Measurements from ENCODE around the gene BAHCC1.
A peak's percentile ranks its signal among the peaks of the same experiment; 100 is the strongest.
"Not testable (repeated sequence)": the region's sequence is repeated elsewhere in the genome, so short reads cannot be mapped to it uniquely, and the experiment has no call there.

BAHCC1 gene

DNA sequence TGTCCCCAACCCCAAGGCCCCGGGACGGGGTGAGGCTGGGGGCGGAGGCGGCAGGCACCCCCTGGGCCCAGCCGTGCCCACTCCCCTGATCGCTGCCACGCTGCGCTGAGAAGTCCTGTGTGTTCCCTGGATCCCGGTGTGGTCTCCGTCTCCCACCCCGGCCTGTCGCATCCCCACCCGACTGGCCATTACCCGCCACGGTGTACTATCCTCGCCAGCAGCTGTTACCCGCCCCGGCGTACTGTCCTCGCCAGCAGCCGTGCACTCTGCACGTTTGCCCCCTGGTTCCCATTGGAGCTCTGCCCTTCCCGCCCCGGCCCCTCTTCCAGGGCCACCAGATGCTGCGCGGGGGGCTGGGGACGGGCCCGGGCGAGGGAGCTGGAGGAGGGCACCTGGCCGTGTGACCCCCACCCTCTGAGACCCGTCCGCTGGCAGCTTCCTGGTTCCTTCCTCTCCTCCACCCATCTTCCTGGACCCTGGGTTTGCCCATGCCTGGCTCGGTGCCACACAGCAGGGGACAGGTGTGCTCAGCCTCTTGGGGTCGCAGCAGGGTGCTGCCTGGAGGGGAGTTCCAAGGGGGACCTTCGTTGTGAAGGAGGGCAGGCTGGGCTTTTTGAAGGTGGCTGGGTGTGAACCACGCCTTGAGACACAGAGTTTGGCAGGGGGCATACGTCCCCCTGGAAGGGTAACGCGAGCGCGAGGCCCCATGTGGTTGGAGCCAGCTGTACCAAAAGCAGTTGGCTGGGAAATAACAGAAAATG is 19.7 kb downstream of the BAHCC1 start:
- DNase-seq, result no peak

DNA sequence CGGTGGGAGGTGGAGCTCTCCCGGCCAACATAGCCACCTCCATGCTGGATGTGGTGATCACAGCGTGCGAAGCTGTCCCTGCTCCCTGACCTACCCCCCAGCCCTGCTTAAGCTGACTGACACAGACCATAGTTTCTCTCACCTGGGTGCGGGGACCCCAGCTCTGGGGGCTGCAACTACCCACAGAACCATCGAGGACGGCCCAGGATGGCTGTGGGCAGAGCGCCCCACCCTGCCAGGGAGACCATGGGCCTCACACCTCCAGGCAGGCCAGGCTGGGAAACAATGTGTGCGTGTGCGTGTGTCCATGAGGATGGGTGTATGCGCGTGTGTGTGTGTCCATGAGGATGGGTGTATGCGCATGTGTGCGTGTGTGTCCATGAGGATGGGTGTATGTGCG is 20.4 kb downstream of the BAHCC1 start:
- no peak for DNase-seq

DNA sequence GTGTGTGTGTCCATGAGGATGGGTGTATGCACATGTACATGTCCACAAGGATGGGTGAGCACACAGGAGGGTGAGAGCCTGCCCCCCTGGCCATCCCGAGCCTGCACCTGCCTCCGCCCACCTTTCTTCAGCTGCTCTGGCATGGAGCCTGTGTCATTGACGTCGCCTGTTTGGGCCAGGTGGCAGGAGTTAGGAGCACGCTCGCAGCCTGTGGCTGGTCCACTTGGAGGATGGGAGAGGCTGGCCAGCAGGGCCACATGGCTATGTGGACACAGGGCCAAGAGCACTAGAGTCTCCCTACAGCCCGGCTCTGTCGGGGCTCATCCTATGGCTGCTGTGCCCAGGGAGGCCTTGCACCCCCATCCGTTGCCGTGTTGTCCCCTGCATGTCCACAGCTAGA is 21.4 kb downstream of the BAHCC1 start:
- DNase-seq, result no peak

DNA sequence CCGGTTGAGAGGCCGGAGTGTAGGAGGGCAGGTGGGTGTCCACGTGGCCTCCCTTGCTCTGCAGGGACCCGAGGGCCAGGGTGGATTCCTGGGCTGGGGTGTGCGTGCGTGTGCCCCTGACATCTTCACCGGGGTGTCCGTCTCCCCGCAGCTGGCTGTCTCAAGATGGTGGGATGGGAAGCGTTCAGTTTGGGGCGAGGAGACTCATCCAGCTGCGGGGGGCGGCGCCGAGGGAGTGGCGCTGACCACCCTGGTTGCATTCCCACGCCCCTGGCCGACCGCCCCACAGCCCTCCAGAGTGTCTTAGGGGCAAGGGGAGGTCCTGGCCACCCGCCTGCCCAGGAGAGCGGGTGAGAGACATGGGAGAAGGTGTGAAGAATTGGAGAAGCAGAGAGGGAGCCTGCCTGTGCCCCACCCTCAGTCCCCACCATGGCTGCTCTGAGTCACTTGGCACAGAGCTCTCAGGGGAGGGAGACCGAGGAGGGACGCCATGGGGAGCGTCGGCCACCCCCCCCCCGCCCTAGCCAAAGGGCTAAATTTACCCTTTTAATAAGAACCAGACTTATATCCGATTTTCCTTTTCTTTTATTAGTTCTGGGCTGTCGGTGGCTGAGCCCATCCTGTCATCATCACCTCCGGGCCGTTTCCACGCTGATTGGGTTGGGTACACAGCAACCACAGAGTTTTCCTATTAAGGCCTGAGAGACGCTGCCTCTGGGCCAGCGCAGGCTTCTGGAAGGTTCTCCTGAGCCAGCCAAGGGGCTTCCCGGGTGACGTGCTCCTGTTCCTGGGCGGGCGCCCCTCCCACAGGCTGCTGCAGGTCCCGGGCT is 22.0 kb downstream of the BAHCC1 start:
- DNase-seq, result no peak

DNA sequence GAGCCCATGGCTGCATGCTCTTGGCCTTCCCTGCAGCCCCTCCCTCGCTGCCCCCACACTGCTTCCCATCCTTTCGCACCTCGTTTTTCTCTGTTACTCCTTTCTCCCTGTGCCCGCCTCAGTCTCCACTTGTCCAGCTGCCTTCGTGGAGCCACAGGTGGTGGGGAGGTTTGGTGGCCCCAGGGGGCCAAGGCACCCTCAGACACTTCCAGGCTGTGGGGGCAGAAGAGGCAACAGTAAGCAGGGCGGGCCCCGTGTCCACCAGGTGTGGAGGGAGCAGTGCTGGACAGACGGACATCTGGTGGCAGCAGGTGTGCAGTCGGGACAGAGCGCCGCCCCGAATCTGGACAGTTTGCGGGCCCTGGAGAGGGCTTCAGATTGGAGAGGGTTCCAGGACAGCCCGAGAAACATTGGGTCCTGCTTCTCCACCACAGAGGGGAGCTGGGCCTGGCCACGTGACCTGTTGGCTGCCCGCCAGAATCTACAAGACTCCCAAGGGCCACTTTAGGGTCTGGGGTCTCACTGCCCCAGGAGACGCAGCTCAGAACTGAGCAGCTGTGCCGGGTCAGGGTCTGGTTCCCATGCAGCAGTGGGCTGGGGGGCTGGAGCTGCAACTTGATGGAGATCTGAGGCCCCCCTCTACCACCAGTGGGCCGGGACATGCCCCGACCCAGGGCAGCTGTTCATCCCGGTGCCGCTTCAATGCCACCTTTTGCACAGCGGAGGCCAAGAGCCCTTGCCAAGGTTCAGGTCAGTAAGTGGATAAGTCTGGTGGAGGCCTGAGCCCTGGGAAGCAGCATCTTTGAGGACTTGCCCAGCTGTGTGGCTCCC is 22.8 kb downstream of the BAHCC1 start:
- no peak for DNase-seq

DNA sequence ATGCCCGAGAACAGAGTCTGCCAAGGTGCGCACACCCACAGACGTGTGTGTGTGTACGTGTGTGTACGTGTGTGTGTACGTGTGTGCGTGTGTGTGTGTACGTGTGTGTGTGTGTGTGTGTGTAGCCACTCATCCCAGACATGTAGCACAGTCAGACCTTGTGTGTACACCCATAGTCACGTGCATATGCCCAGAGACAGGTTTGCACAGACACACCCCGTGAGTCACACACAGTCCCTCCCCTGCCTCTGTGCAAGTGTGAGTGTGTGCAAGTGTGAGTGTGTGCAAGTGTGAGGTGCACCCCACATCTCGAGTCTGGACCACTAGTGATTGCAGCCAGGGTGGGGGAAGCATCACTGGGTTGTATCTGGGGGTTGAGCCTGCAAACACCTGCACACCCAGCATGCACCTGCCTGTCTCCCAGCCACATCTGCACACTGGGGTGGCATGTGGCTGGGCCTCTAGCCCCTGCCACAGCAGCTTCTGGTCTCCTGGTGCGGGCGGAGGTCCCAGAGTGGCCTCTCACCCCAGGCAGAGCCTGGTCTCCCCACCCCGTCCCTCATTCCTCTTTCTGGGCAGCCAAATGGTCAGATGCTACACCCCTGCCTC is 23.6 kb downstream of the BAHCC1 start:
- no peak for DNase-seq

DNA sequence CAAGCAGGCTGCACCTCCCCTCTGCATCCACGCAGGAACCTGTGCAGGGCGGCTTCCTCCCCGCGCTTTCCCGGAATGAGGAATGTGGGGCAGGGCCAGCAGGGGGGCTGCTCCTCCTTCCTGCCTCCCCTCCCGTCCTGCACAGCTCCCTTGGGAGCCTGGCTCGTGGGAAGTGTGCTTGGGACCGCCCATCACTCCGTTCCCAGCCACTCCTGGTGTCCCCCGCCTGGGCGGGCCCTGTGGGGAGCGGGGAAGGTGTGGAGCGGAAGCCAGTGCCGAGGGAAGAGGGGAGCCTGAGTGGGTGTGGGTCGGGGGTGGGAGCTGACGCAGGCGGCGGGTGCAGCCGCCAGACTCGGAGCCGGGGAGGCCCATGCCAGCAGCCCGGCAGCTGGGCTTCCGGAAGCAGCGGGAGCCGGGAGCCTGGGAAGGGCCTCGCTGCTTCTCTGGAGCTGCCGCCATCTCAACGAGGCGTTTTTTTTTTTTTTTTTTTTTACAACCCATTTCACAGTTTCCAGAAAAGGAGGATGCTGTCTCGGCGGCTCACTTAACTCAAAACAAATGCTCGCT is 24.1 kb downstream of the BAHCC1 start:
- DNase-seq, result peak; percentile 94

DNA sequence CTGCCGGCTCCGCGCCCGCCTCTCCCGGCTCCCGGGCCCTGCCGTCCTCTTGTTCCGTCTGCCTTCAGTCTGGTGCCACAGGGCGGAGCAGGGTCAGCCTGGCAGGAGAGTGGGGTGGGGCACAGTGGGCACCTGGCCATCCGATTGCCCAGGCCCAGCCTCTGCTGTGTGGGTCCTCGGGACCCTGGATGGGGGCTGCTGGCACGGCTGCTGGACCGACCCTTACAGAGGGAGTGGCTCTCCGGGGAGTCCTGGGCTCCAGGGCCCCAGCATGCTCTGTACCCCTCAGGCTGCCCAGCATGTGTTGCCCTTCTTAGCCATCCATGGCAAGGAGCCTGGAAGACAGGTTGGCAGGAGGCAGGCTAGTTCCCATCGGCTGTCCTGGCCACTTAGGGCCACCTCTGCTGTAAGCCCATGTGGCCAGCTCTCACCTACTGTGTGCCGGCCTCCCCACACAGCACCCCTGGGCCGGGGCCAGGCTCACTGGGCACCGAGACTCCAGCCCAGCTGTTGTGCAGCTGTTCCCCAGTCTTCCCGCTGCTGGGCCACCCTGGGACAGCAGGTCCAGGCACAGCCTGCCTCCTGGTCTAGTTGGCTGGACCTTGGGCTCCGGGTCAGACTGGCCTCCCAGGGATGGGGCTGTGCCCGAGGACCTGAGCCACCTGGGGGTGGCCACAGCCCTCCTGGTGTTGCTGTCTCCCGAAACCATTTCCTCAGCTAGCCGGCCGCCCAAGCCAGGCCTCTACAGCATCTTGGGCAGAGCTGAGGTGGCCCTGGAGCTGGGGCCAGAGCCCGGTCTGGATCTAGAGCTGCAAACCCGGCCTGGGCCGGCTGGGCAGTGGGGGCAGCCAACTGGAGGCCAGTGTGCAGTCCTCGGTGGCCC is 24.9 kb downstream of the BAHCC1 start:
- no peak for DNase-seq

DNA sequence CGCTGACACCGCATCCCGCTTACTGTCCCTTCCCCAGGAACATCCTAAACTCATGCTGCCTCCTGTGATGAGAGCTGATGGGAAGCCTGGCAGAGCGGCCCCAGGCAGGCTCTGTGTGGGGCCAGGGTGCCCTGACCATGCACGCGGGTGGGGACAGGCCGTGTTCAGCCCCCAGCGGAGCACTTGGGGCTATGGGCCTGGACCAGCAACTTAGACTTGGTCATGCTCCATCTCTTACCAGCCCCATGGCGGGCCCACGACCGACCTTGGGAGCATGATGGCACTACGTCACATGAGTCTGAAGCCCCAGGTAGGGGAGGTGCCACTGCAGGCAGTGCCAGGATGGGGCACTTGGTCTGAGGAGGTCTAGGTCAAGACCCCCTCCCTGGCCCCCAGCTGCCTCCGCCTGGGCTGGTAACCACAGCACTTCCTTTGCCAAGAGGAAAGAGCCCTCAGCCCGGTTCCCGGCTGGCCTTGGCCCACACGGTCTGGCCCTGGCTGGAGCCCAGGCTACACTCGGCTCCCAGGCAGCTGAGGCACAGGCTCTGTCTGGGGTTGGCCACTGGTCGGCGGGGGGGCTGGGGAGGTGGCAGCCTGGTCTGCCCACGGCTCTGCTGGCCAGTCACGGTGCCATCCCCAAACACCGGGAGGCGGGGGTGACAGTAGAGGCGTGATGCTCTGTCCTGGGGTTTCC is 25.7 kb downstream of the BAHCC1 start:
- DNase-seq, result no peak

DNA sequence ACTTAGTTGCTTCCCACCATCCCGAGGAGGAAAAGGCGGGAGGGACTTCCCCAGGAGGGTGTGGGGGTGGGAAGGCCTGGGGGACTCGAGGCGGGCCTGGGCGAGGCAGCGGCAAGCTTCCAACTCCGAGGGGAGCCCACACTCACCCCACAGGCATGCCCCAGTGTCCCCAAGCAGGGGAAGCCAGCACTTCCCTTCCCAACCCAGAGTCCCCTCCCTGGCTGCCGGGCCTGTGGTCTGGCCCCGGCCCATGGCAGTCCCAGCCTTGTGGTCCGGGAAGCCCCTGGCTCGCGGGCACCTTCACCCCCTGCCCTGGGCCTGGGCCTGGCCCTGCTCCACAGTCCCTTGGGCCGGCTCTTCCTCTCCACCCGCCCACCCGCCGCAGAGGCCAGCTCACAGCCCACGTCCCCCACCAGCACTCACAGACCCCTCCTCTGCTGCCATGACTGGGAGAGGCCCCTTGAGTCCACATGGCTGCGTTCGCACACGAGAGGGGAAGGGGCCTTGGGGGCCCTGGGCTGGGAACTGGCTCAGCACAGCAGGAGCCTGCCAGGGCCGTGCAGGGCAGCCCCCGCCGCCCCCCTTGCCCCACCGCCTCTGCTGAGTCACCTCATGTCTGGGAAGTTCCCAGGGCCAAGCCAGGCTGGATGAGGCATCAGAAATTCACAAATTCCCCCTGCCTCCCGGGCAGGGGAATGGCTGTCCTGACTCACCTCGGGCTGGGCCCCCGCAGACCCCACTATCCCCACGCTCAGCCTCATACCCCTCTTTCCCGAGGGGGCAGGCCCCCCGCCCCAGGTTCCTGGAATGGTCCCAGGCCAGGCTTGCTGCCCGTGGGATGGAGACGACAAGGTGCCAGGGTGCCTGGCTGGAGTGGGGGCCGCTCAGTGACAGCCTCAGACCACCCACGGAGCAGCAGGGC is 27.8 kb downstream of the BAHCC1 start:
- DNase-seq, result no peak

DNA sequence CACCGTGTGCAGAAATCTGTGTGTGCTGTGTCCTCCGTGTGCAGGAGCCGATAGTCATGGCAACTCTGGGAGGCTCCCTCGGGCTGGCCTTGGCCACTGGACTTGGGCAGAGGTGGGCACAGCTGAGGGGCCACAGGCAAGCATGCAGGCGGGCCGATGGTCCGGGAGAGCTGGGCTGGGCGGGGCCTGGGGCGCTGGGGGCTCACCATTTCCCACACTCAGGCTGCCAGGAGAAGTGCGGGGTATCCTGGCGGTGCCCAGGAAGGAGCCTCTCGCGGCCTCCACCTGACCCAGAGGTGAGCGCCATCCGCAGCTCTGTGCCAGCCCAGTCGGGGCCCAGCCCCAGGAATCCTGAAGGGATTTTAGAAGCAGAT is 28.4 kb downstream of the BAHCC1 start:
- no peak for DNase-seq

DNA sequence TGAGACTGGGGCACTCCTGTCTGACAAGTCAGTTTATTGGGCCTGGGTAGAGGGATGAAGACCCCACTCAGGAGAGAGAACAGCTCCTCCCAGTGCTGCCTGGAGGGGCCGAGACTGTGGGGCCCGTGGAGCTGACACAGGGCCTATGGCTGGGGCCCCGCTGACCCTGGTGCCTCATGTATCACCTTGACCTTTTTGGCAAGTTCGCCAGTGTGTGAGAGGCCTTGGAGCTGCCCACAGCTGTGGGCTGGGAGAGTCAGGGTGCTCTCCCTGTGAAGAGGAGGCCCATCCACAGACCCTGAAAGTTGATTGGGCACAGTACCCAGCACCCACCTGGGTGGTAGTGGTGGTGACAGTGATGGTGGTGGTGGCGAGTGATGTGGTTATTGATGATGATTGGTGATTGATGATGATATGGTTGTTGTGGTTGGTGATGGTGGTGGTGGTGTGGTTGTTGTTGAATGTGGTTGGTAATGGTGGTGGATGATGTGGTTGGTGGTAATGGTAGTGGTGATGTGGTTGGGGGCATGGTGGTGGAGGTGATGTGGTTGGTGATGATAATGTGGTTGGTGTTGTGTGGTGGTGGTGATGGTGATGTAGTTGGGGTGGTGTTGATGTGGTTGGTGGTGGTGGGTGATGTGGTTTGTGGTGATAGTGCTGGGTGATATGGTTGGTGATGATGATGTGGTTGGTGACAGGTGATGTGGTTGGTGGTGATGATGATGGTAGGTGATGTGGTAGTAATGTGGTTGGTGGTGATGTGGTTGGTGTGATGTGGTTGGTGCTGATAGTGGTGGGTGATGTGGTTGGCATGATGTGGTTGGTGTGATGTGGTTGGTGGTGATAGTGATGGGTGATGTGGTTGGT is 29.1 kb downstream of the BAHCC1 start:
- DNase-seq, result no peak

DNA sequence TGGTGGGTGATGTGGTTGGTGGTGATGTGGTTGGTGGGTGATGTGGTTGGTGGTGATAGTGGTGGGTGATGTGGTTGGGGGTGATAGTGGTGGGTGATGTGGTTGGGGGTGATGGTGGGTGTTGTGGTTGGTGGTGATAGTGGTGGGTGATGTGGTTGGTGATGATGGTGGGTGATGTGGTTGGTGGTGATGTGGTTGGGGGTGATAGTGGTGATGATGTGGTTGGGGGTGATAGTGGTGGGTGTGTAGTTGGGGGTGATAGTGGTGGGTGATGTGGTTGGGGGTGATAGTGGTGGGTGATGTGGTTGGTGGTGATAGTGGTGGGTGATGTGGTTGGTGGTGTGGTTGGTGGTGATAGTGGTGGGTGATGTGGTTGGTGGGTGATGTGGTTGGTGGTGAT is 29.8 kb downstream of the BAHCC1 start:
- DNase-seq, result not testable (repeated sequence)

DNA sequence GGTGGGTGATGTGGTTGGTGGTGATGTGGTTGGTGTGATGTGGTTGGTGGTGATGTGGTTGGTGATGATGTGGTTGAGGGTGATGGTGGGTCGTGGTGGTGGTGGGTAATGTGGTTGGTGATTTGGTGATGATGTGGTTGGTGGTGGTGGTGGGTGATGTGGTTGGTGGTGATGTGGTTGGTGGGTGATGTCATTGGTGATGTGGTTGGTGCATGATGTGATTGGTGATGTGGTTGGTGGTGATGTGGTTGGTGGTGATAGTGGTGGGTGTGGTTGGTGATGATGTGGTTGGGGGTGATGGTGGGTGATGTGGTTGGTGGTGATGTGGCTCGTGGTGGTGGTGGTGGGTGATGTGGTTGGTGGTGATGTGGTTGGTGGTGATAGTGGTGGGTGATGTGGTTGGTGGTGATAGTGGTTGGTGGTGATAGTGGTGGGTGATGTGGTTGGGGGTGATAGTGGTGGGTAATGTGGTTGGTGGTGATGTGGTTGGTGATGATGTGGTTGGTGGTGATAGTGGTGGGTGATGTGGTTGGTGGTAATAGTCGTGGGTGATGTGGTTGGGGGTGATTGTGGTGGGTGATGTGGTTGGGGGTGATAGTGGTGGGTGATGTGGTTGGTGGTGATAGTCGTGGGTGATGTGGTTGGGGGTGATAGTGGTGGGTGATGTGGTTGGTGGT is 30.6 kb downstream of the BAHCC1 start:
- DNase-seq, result not testable (repeated sequence)

DNA sequence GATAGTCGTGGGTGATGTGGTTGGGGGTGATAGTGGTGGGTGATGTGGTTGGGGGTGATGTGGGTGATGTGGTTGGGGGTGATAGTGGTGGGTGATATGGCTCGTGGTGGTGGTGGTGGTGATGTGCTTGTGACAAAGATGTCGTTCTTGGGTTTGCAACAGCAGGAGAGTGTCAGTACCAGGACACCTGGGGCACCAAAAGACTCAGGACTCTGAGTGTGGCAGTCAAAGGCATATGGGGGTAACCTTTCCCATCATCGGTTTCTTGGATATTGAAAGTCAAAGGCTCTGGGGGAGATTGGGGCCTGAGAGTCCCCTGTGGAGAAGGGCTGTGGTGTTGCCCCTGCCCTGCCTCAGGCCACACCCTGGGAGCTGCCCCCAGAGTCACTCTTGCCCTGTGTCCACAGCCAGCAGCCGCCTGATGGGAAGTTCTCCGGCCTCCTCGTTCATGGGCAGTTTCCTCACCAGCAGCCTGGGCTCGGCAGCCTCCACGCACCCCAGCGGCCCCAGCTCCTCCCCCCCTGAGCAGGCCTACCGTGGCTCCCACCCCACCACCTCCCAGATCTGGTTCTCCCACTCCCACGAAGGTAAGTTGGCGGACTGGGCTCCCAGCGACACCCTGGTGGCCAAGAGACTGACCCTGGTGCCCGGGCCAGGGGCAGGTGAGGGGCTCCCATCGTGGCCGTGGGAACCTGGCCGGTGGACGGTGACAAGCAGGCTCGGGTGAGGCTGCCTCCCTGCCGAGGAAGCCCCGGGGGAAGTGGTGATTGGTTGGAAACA is 31.3 kb downstream of the BAHCC1 start:
- DNase-seq, result no peak

DNA sequence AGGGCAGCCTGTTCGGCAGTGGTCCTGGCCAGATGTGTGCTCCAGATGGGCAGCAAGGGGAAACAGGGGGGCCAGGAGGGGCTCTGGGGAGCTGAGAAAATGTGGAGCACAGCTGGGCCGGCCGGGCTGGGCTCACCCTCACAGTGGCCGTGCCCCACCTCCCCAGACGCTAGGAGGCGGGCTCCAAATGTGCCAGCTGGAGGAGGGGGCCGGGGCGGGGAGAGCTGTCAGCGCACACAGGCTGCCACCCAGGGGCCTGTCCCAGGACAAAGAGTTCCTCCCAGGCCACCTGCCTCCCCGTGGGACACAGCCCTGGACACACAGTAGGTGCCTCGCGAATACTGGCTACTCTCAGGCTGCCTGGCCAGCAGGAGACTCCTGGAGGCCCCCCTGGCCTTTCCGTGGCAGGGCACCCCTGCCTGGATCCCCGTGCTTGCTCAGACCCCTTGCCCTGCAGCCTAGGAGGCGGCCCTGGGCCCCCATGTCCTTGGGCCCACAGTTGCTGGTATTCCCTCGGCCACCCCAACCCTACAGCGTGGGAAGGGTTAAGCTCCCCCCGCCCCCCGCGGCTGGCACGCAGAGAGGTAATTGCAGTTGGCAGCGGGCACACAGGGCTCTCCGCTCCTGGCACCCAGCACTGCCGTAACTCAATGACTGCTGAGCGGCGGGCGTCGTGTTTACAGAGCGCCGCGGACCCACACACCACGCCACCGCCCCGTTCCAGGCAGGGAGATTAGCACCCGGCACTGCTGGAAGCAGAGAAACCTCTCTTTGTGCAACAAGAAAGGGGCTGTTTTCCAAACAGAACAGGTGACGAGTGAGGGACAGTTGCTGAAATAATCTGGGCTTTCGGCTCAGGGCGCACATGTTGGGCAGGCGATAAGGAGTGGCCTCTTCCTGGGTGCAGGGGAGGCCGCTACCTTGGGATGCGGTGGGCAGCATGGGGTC is 32.2 kb downstream of the BAHCC1 start:
- no peak for DNase-seq
